Endometrial microvascular endothelial cells (primary cell): ENCODE results near the gene LRRC8B. TPM values are rescaled to one million over a fixed set of nuclear protein-coding genes. Genes with fewer than 3 reads are reported as not detected.
"Not testable (repeated sequence)": the region's sequence is repeated elsewhere in the genome, so short reads cannot be mapped to it uniquely, and the experiment has no call there.

Source experiments
- in situ Hi-C: cut with HindIII; loops from 2 replicates; pipeline ENCODE4 v1.10.0; 2017; ENCODE audit warnings: low sequenced_read_pairs, low pct_unique_long_range_greater_than_20kb; ENCODE audit errors: inconsistent ontology term
- total RNA-seq: library from RNA; depleted of rRNA; stranded (reverse); fragments of >200 nt; gene quantifications from one replicate; pipeline ENCODE4 v1.2.3, GENCODE V29; 2015; ENCODE audit errors: inconsistent ontology term

The LRRC8B gene
- total RNA-seq, 1 donor from 2014 or later: 15.5 TPM

- in situ Hi-C loops: no loop called here
Observed at GRCh38 chr1:89616844-89617627, 92.4 kb downstream of the LRRC8B start.

- in situ Hi-C loops: no loop called here
Observed at GRCh38 chr1:89620664-89621063, 96.0 kb downstream of the LRRC8B start.

- in situ Hi-C loops: no loop called here
Observed at GRCh38 chr1:89622895-89623294, 98.3 kb downstream of the LRRC8B start.

GRCh38 chr1:89624314-89624713 is 99.7 kb downstream of the LRRC8B start:
- in situ Hi-C loops: no loop called here

- in situ Hi-C loops: no loop called here
Observed at GRCh38 chr1:89624715-89625323, 100.2 kb downstream of the LRRC8B start.

- in situ Hi-C loops: no loop called here
Observed at GRCh38 chr1:89627596-89627962, 103.0 kb downstream of the LRRC8B start.

- in situ Hi-C loops: no loop called here
Observed at GRCh38 chr1:89629146-89629545, 104.5 kb downstream of the LRRC8B start.

- in situ Hi-C loops: not testable (repeated sequence)
Observed at GRCh38 chr1:89629600-89629999, 105.0 kb downstream of the LRRC8B start.

GRCh38 chr1:89630048-89630447 is 105.4 kb downstream of the LRRC8B start:
- in situ Hi-C loops: no loop called here

GRCh38 chr1:89631816-89632656 is 107.4 kb downstream of the LRRC8B start:
- in situ Hi-C loops: no loop called here

GRCh38 chr1:89632657-89633247 is 108.1 kb downstream of the LRRC8B start, which contains the start of gene LRRC8C:
Gene LRRC8C (plus strand): TSS chr1:89633120. CDS start chr1:89686474, 53,354 bp downstream.
- in situ Hi-C loops: no loop called here

- in situ Hi-C loops: no loop called here
Observed at GRCh38 chr1:89633248-89633799, 108.7 kb downstream of the LRRC8B start.

GRCh38 chr1:89633800-89634625 is 109.4 kb downstream of the LRRC8B start:
- in situ Hi-C loops: no loop called here

GRCh38 chr1:89635825-89636815 is 111.5 kb downstream of the LRRC8B start:
- in situ Hi-C loops: no loop called here

- in situ Hi-C loops: no loop called here
Observed at GRCh38 chr1:89637496-89637895, 112.9 kb downstream of the LRRC8B start.

- in situ Hi-C loops: no loop called here
Observed at GRCh38 chr1:89640440-89640839, 115.8 kb downstream of the LRRC8B start.

- in situ Hi-C loops: no loop called here
Observed at GRCh38 chr1:89641781-89642180, 117.2 kb downstream of the LRRC8B start.
